ENCODE results near the gene LDB2. TPM values are rescaled to one million over a fixed set of nuclear protein-coding genes. Genes with fewer than 3 reads are reported as not detected.

LDB2 gene
- 10 to 100 TPM; 16.2 to 31.7 (median 22.4) TPM for total RNA-seq

- TF ChIP-seq POLR2AphosphoS5 (IDR thresholded peaks at IDR 0.05) (no peak), POLR2A (IDR thresholded peaks at IDR 0.05; ENCODE audit: low read depth) (no peak), EP300 (IDR thresholded peaks at IDR 0.05) (no peak), CTCF (IDR thresholded peaks at IDR 0.05) (no peak)
- peak within 1 kb of the TSS; percentile 46 to 65 (median 56) for H3K4me3 ChIP-seq
- H3K27me3 ChIP-seq = peaks cover 0 to 10% (median 0%) of the 10 kb centered on the region in 4 donors
- intact Hi-C loops (cut with DNase I) = loop anchor here (5.0 kb wide), 1 partner anchor 74 kb away; no protein-coding TSS in a partner anchor
- H3K27ac ChIP-seq (replicated peaks in 1 of 4) = peak within 1 kb of the TSS; percentile 60 to 72 (median 66)
- WGBS = 8% methylated on average over 18 of the region's 18 CpGs
- no peaks in the 10 kb centered on the region for H3K9me3 ChIP-seq
- peaks cover 0 to 39% (median 15%) of the 10 kb centered on the region in 4 donors for H3K4me1 ChIP-seq
- DNase-seq (ENCODE audit: extremely low spot score) = no peak
- H3K36me3 ChIP-seq = no peaks in the 10 kb centered on the region
These were observed at the start of gene LDB2 for GRCh38 chr4:16897991-16898827. Gene LDB2, minus strand, starts transcription at chr4:16898645.

GRCh38 chr4:16942491-16942890 is 44.0 kb upstream of the LDB2 start:
- no peaks in the 10 kb centered on the region for H3K4me1 ChIP-seq
- no peaks in the 10 kb centered on the region for H3K36me3 ChIP-seq
- DNase-seq (ENCODE audit: extremely low spot score) = no peak
- intact Hi-C loops (cut with DNase I) = no loop called here
- 93% methylated on average over 10 of the region's 14 CpGs for WGBS
- H3K27me3 ChIP-seq = no peaks in the 10 kb centered on the region
- TF ChIP-seq CTCF (IDR thresholded peaks at IDR 0.05) (no peak), POLR2AphosphoS5 (IDR thresholded peaks at IDR 0.05) (no peak), POLR2A (IDR thresholded peaks at IDR 0.05; ENCODE audit: low read depth) (no peak), EP300 (IDR thresholded peaks at IDR 0.05) (no peak)
- H3K9me3 ChIP-seq = no peaks in the 10 kb centered on the region
- H3K4me3 ChIP-seq = no peak overlapping the region
- H3K27ac ChIP-seq (replicated peaks in 1 of 4) = no peak overlapping the region

GRCh38 chr4:16939178-16939577 is 40.7 kb upstream of the LDB2 start:
- TF ChIP-seq EP300 (IDR thresholded peaks at IDR 0.05) (no peak), POLR2A (IDR thresholded peaks at IDR 0.05; ENCODE audit: low read depth) (no peak), POLR2AphosphoS5 (IDR thresholded peaks at IDR 0.05) (no peak), CTCF (IDR thresholded peaks at IDR 0.05) (no peak)
- Histone ChIP-seq H3K27me3 (no peaks in the 10 kb centered on the region), H3K4me3 (no peak overlapping the region), H3K36me3 (no peaks in the 10 kb centered on the region), H3K4me1 (no peaks in the 10 kb centered on the region), H3K9me3 (no peaks in the 10 kb centered on the region), H3K27ac (replicated peaks in 1 of 4) (no peak overlapping the region)
- DNase-seq (ENCODE audit: extremely low spot score) = no peak
- intact Hi-C loops (cut with DNase I) = no loop called here
- 100% methylated on average over 2 of the region's 2 CpGs for WGBS

- H3K27me3 ChIP-seq = no peaks in the 10 kb centered on the region
- no peaks in the 10 kb centered on the region for H3K9me3 ChIP-seq
- no peaks in the 10 kb centered on the region for H3K36me3 ChIP-seq
- TF ChIP-seq POLR2A (IDR thresholded peaks at IDR 0.05; ENCODE audit: low read depth) (no peak), CTCF (IDR thresholded peaks at IDR 0.05) (no peak), EP300 (IDR thresholded peaks at IDR 0.05) (no peak), POLR2AphosphoS5 (IDR thresholded peaks at IDR 0.05) (no peak)
- no peak overlapping the region for H3K4me3 ChIP-seq
- 81% methylated on average over 6 of the region's 6 CpGs for WGBS
- intact Hi-C loops (cut with DNase I) = no loop called here
- H3K27ac ChIP-seq (replicated peaks in 1 of 4) = no peak overlapping the region
- H3K4me1 ChIP-seq = no peaks in the 10 kb centered on the region
- DNase-seq (ENCODE audit: extremely low spot score) = no peak
These were observed 40.1 kb upstream of the LDB2 start for GRCh38 chr4:16938512-16939040.
